H9 (cell line): Measurements from ENCODE around the gene SOWAHC. TPM values are rescaled to one million over a fixed set of nuclear protein-coding genes. Genes with fewer than 3 reads are reported as not detected.
"Not testable (repeated sequence)": the region's sequence is repeated elsewhere in the genome, so short reads cannot be mapped to it uniquely, and the experiment has no call there.

Experiments used
- DNase-seq: peaks from one replicate; pipeline ENCODE4 v3.0.0-alpha.2; 2017
- H2AFZ ChIP-seq: one replicate; pipeline ENCODE4 v1.6.1; 2013; ENCODE audit warnings: mild to moderate bottlenecking, low read length, control low read depth, moderate library complexity
- H2AK5ac ChIP-seq: 2 replicates; pipeline ENCODE4 v1.6.1; 2013; ENCODE audit warnings: low read length, control low read depth, mixed read lengths; ENCODE audit not compliant: insufficient read length
- H2BK120ac ChIP-seq: one replicate; pipeline ENCODE4 v1.6.1; 2013; ENCODE audit warnings: low read depth, mild to moderate bottlenecking, low read length, control low read depth, inconsistent platforms; ENCODE audit not compliant: poor library complexity, severe bottlenecking
- H2BK12ac ChIP-seq: 2 replicates; pipeline ENCODE4 v1.6.1; 2013; ENCODE audit warnings: low read length, control low read depth, mixed read lengths, low read depth; ENCODE audit not compliant: insufficient read length
- H2BK15ac ChIP-seq: 2 replicates; pipeline ENCODE4 v1.6.1; 2013; ENCODE audit warnings: low read depth, low read length, control low read depth
- H2BK20ac ChIP-seq: one replicate; pipeline ENCODE4 v1.6.1; 2013; ENCODE audit warnings: low read depth, mild to moderate bottlenecking, low read length, control low read depth, inconsistent platforms; ENCODE audit not compliant: poor library complexity, severe bottlenecking
- H2BK5ac ChIP-seq: 2 replicates; pipeline ENCODE4 v1.6.1; 2013; ENCODE audit warnings: low read length, control low read depth, mixed read lengths; ENCODE audit not compliant: insufficient read length
- H3K14ac ChIP-seq: 2 replicates; pipeline ENCODE4 v1.6.1; 2013; ENCODE audit warnings: low read length, control low read depth; ENCODE audit not compliant: insufficient read depth
- H3K18ac ChIP-seq: 2 replicates; pipeline ENCODE4 v1.6.1; 2013; ENCODE audit warnings: low read depth, mild to moderate bottlenecking, mixed read lengths, low read length, control low read depth; ENCODE audit not compliant: insufficient read length
- H3K23ac ChIP-seq: 2 replicates; pipeline ENCODE4 v1.6.1; 2013; ENCODE audit warnings: low read length, control low read depth, mixed read lengths, low read depth; ENCODE audit not compliant: insufficient read length
- H3K23me2 ChIP-seq: 2 replicates; pipeline ENCODE4 v1.6.1; 2013; ENCODE audit warnings: low read depth, mild to moderate bottlenecking, mixed read lengths, low read length, control low read depth; ENCODE audit not compliant: insufficient read length, poor library complexity, severe bottlenecking
- H3K27ac ChIP-seq: 2 replicates; pipeline ENCODE4 v1.5.1; 2013; ENCODE audit warnings: low read length, control low read depth, mixed read lengths, low read depth; ENCODE audit not compliant: insufficient read length
- H3K27me3 ChIP-seq: 2 replicates; pipeline ENCODE4 v1.6.1; 2013; ENCODE audit warnings: low read length, control low read depth, inconsistent platforms; ENCODE audit not compliant: insufficient read depth
- H3K4ac ChIP-seq: 2 replicates; pipeline ENCODE4 v1.6.1; 2013; ENCODE audit warnings: low read depth, mild to moderate bottlenecking, control low read depth, inconsistent platforms, low read length, moderate library complexity
- H3K4me1 ChIP-seq: 2 replicates; pipeline ENCODE4 v1.6.1; 2013; ENCODE audit warnings: low read length, control low read depth, inconsistent platforms; ENCODE audit not compliant: insufficient read depth
- H3K4me2 ChIP-seq: 2 replicates; pipeline ENCODE4 v1.6.1; 2013; ENCODE audit warnings: low read length, control low read depth, mixed read lengths; ENCODE audit not compliant: insufficient read length, insufficient read depth
- H3K56ac ChIP-seq: 2 replicates; pipeline ENCODE4 v1.6.1; 2013; ENCODE audit warnings: low read depth, mild to moderate bottlenecking, mixed read lengths, low read length, control low read depth; ENCODE audit not compliant: insufficient read length
- H3K79me1 ChIP-seq: 2 replicates; pipeline ENCODE4 v1.6.1; 2013; ENCODE audit warnings: low read depth, mild to moderate bottlenecking, moderate library complexity, low read length, control low read depth, inconsistent platforms; ENCODE audit not compliant: insufficient read depth, poor library complexity, severe bottlenecking
- H3K79me2 ChIP-seq: 2 replicates; pipeline ENCODE4 v1.6.1; 2013; ENCODE audit warnings: low read length, control low read depth, inconsistent platforms; ENCODE audit not compliant: insufficient read depth
- H3K9ac ChIP-seq: 2 replicates; pipeline ENCODE4 v1.6.1; 2013; ENCODE audit warnings: low read length, control low read depth, mixed read lengths; ENCODE audit not compliant: insufficient read length; ENCODE audit errors: extremely low read depth
- H3K9me3 ChIP-seq: one replicate; pipeline ENCODE4 v1.6.1; 2013; ENCODE audit warnings: low read depth, low read length, inconsistent platforms; ENCODE audit not compliant: control insufficient read depth
- H3T11ph ChIP-seq: one replicate; pipeline ENCODE4 v1.6.1; 2013; ENCODE audit warnings: mild to moderate bottlenecking, low read length, control low read depth, inconsistent platforms
- H4K20me1 ChIP-seq: one replicate; pipeline ENCODE4 v1.6.1; 2013; ENCODE audit not compliant: control insufficient read depth, insufficient read length, insufficient read depth
- H4K5ac ChIP-seq: 2 replicates; pipeline ENCODE4 v1.6.1; 2013; ENCODE audit warnings: low read depth, mild to moderate bottlenecking, mixed read lengths, low read length, control low read depth; ENCODE audit not compliant: insufficient read length
- H4K8ac ChIP-seq: replicated peaks from 2 replicates; pipeline ENCODE4 v1.6.1; 2013; ENCODE audit warnings: low read length, control low read depth, mixed read lengths, low read depth; ENCODE audit not compliant: insufficient read length
- H4K91ac ChIP-seq: 2 replicates; pipeline ENCODE4 v1.6.1; 2013; ENCODE audit warnings: low read depth, mild to moderate bottlenecking, moderate library complexity, mixed read lengths, low read length, control low read depth; ENCODE audit not compliant: insufficient read length
- H3K27ac Mint-ChIP-seq, 3 experiments: 2 replicates in 2 of 3; 3 replicates in 1 of 3; pipeline ENCODE4 v1.8.0; 2020 to 2021; ENCODE audit warnings: mixed read lengths in 3 of 3, mild to moderate bottlenecking in 1 of 3, moderate library complexity in 1 of 3
- H3K27me3 Mint-ChIP-seq: 2 replicates; pipeline ENCODE4 v1.8.0; 2021; ENCODE audit warnings: low read depth, mild to moderate bottlenecking, moderate library complexity, mixed read lengths
- H3K36me3 Mint-ChIP-seq, 3 experiments: 2 replicates in 2 of 3; 3 replicates in 1 of 3; pipeline ENCODE4 v1.8.0; 2020 to 2021; ENCODE audit warnings: low read depth in 3 of 3, mixed read lengths in 3 of 3; ENCODE audit not compliant: insufficient read depth in 1 of 3
- H3K4me1 Mint-ChIP-seq, 2 experiments: 2 replicates each; pipeline ENCODE4 v1.8.0; 2020; ENCODE audit warnings: mixed read lengths in 2 of 2
- H3K4me3 Mint-ChIP-seq, 2 experiments: 2 replicates in 1 of 2; 3 replicates in 1 of 2; pipeline ENCODE4 v1.8.0; 2020 to 2021; ENCODE audit warnings: mild to moderate bottlenecking in 2 of 2, mixed read lengths in 2 of 2, moderate library complexity in 1 of 2
- H3K9me3 Mint-ChIP-seq, 2 experiments: 2 replicates in 1 of 2; 3 replicates in 1 of 2; pipeline ENCODE4 v1.8.0; 2020; ENCODE audit warnings: mild to moderate bottlenecking in 2 of 2, mixed read lengths in 2 of 2, moderate library complexity in 1 of 2
- WGBS: extraction: QIAGEN DNeasy Blood & Tissue Kit; methylation state at CpG from one replicate; pipeline ENCODE4 v1.1.7; 2013; ENCODE audit warnings: missing lambda C conversion rate, low lambda C conversion rate, mixed read lengths; ENCODE audit not compliant: insufficient read length; ENCODE audit errors: extremely low coverage; 5-methylcytosine and 5-hydroxymethylcytosine counted together
- total RNA-seq: library from RNA; stranded (reverse); gene quantifications from 2 replicates; pipeline ENCODE4 v1.2.1, GENCODE V29; 2021
- TF ChIP-seq, protein P1 (sequence below): fragments of 200-600 bp; sonication (generic); conservative IDR thresholded peaks from 3 replicates; pipeline ENCODE4 v1.8.0; 2021; ENCODE audit warnings: antibody characterized with exemption, mild to moderate bottlenecking

Gene SOWAHC
- total RNA-seq, 1 experiment from 2014 or later, result 20.1 TPM

DNA sequence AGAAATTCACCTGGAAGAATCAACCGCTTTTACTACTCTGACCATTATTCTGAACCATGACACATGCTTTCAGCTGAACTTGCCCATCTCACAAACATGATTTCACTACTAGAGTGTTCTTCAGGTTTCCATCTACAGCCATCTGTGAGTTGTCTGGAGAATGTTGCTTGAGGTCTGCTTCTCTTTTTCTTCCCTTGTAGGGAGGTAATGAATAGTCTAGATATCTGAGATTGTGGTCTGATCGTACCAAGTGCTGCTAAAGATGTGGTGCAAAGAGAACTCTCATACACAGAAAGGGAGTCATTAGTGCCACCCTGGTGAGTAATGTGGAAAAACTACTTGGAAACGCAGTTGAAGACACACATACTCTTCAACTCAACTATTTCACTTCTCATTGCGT, 10.2 kb downstream of the SOWAHC start:
- no peaks in the 10 kb centered on the region for H3K23me2 ChIP-seq
- no peak overlapping the region for H4K5ac ChIP-seq
- H3K4ac ChIP-seq, result no peak overlapping the region
- H2BK5ac ChIP-seq, result no peak overlapping the region
- TF ChIP-seq, protein P1, sequence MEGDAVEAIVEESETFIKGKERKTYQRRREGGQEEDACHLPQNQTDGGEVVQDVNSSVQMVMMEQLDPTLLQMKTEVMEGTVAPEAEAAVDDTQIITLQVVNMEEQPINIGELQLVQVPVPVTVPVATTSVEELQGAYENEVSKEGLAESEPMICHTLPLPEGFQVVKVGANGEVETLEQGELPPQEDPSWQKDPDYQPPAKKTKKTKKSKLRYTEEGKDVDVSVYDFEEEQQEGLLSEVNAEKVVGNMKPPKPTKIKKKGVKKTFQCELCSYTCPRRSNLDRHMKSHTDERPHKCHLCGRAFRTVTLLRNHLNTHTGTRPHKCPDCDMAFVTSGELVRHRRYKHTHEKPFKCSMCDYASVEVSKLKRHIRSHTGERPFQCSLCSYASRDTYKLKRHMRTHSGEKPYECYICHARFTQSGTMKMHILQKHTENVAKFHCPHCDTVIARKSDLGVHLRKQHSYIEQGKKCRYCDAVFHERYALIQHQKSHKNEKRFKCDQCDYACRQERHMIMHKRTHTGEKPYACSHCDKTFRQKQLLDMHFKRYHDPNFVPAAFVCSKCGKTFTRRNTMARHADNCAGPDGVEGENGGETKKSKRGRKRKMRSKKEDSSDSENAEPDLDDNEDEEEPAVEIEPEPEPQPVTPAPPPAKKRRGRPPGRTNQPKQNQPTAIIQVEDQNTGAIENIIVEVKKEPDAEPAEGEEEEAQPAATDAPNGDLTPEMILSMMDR, result no peak
- H3K27ac ChIP-seq, result no peak overlapping the region
- no peaks in the 10 kb centered on the region for H3K79me1 ChIP-seq
- no peak overlapping the region for H3K23ac ChIP-seq
- no peaks in the 10 kb centered on the region for H3K9me3 Mint-ChIP-seq
- no peak overlapping the region for H3K18ac ChIP-seq
- no peaks in the 10 kb centered on the region for H3K79me2 ChIP-seq
- no peak for DNase-seq
- no peak overlapping the region for H2BK12ac ChIP-seq
- H3K4me2 ChIP-seq, result no peak overlapping the region
- H4K8ac ChIP-seq, result no peak overlapping the region
- H3K4me3 Mint-ChIP-seq, result no peak overlapping the region
- H3K9ac ChIP-seq, result no peak overlapping the region
- no peak overlapping the region for H2AK5ac ChIP-seq
- no peak overlapping the region for H3T11ph ChIP-seq
- no CpG with 5 or more reads among the region's 4 CpGs for WGBS
- H3K4me1 Mint-ChIP-seq, result no peaks in the 10 kb centered on the region
- H4K91ac ChIP-seq, result no peak overlapping the region
- H3K36me3 Mint-ChIP-seq, result no peaks in the 10 kb centered on the region
- no peak overlapping the region for H3K56ac ChIP-seq
- H2BK15ac ChIP-seq, result no peak overlapping the region
- no peaks in the 10 kb centered on the region for H3K27me3 ChIP-seq
- no peaks in the 10 kb centered on the region for H3K9me3 ChIP-seq
- no peak overlapping the region for H2BK20ac ChIP-seq
- H2BK120ac ChIP-seq, result no peak overlapping the region
- H3K27ac Mint-ChIP-seq, result no peak overlapping the region
- no peaks in the 10 kb centered on the region for H4K20me1 ChIP-seq
- H3K27me3 Mint-ChIP-seq, result no peaks in the 10 kb centered on the region; the same call in 1 of the 2 replicates
- H3K14ac ChIP-seq, result no peak overlapping the region
- no peak overlapping the region for H2AFZ ChIP-seq
- no peaks in the 10 kb centered on the region for H3K4me1 ChIP-seq

DNA sequence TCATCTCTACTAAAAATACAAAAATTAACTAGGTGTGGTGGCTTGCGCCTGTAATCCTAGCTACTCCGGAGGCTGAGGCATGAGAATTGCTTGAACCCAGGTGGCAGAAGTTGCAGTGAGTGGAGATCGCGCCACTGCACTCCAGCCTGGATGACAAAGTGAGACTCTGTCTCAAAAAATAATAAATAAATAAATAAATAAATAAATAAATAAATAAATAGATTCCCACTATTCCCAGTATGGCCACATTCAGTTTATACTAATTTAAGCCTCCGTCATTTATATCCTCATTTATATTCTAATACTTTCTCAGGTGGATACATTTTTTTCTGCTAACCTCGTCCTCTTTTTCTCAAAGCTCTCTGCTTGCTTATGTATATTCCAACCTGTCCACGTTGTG, 14.2 kb downstream of the SOWAHC start:
- not testable (repeated sequence) for H3T11ph ChIP-seq, H3K9me3 ChIP-seq, H3K23ac ChIP-seq, H3K27ac ChIP-seq, H3K4me1 Mint-ChIP-seq, H4K5ac ChIP-seq, H3K56ac ChIP-seq, H2BK15ac ChIP-seq, H4K20me1 ChIP-seq, H3K27me3 ChIP-seq, H3K23me2 ChIP-seq, H3K79me2 ChIP-seq, H2BK20ac ChIP-seq, H3K27ac Mint-ChIP-seq, H3K9ac ChIP-seq, H3K4ac ChIP-seq, H3K9me3 Mint-ChIP-seq, H3K79me1 ChIP-seq, H3K14ac ChIP-seq, H2BK12ac ChIP-seq, H3K4me3 Mint-ChIP-seq, H2AK5ac ChIP-seq, H3K27me3 Mint-ChIP-seq, H3K18ac ChIP-seq, H2BK120ac ChIP-seq, H3K36me3 Mint-ChIP-seq, H4K91ac ChIP-seq, DNase-seq, H3K4me1 ChIP-seq, H2BK5ac ChIP-seq, H4K8ac ChIP-seq, H2AFZ ChIP-seq, H3K4me2 ChIP-seq
- no CpG with 5 or more reads among the region's 7 CpGs for WGBS
